DMS79 treated with DMSO at 0.1 percent for 48 hours (cell line): Measurements from ENCODE around the gene ZNF208.
"Not testable (repeated sequence)": the region's sequence is repeated elsewhere in the genome, so short reads cannot be mapped to it uniquely, and the experiment has no call there.

ENCODE experiments used
- DNase-seq: peaks from one replicate; lab custom pipeline; 2025; lab: John Stamatoyannopoulos, UW

The ZNF208 gene

GRCh38 chr19:22010437-22011143 is at the start of gene ZNF208:
ZNF208 (minus strand) TSS chr19:22010943; CDS start chr19:22010794, 149 bp downstream.
- DNase-seq = not testable (repeated sequence)

GRCh38 chr19:22052644-22053013 is 41.9 kb upstream of the ZNF208 start:
- DNase-seq = no peak

- not testable (repeated sequence) for DNase-seq
Observed at GRCh38 chr19:22041151-22041550, 30.4 kb upstream of the ZNF208 start.

GRCh38 chr19:22030680-22031079 is 19.9 kb upstream of the ZNF208 start:
- DNase-seq = no peak

GRCh38 chr19:22026687-22027086 is 15.9 kb upstream of the ZNF208 start:
- DNase-seq = no peak

GRCh38 chr19:22025539-22025938 is 14.8 kb upstream of the ZNF208 start:
- DNase-seq = not testable (repeated sequence)

- no peak for DNase-seq
Observed at GRCh38 chr19:21970466-21970865, 40.3 kb downstream of the ZNF208 start.

GRCh38 chr19:21947775-21948174 is 63.0 kb downstream of the ZNF208 start:
- no peak for DNase-seq

GRCh38 chr19:21940684-21941083 is 70.1 kb downstream of the ZNF208 start:
- DNase-seq = no peak

GRCh38 chr19:21934593-21934992 is 76.2 kb downstream of the ZNF208 start:
- DNase-seq = no peak

- no peak for DNase-seq
Observed at GRCh38 chr19:21934131-21934530, 76.6 kb downstream of the ZNF208 start.

- no peak for DNase-seq
Observed at GRCh38 chr19:21922276-21922675, 88.5 kb downstream of the ZNF208 start.

GRCh38 chr19:21921691-21922180 is 89.0 kb downstream of the ZNF208 start:
- no peak for DNase-seq

- DNase-seq = no peak
Observed at GRCh38 chr19:21915411-21915810, 95.3 kb downstream of the ZNF208 start.

GRCh38 chr19:21912654-21913053 is 98.1 kb downstream of the ZNF208 start:
- no peak for DNase-seq

GRCh38 chr19:21910318-21910717 is 100.4 kb downstream of the ZNF208 start:
- DNase-seq = no peak

GRCh38 chr19:21908066-21908465 is 102.7 kb downstream of the ZNF208 start:
- DNase-seq = no peak

- no peak for DNase-seq
Observed at GRCh38 chr19:21907516-21907915, 103.2 kb downstream of the ZNF208 start.

- no peak for DNase-seq
Observed at GRCh38 chr19:21902571-21902970, 108.2 kb downstream of the ZNF208 start.

- no peak for DNase-seq
Observed at GRCh38 chr19:21901861-21902260, 108.9 kb downstream of the ZNF208 start.

- DNase-seq = no peak
Observed at GRCh38 chr19:21900401-21900800, 110.3 kb downstream of the ZNF208 start.

- no peak for DNase-seq
Observed at GRCh38 chr19:21891086-21891485, 119.7 kb downstream of the ZNF208 start.

GRCh38 chr19:21890017-21890416 is 120.7 kb downstream of the ZNF208 start:
- DNase-seq = not testable (repeated sequence)

GRCh38 chr19:21885516-21885915 is 125.2 kb downstream of the ZNF208 start:
- DNase-seq = not testable (repeated sequence)
